NCI-H82 treated with DMSO at 0.1 percent for 48 hours (cell line): ENCODE results near the gene TEX50.
"Not testable (repeated sequence)": the region's sequence is repeated elsewhere in the genome, so short reads cannot be mapped to it uniquely, and the experiment has no call there.

Experiments
- DNase-seq: peaks from one replicate; lab custom pipeline; 2025; ENCODE audit not compliant: unreplicated experiment; lab: John Stamatoyannopoulos, UW

TEX50 gene, protein sequence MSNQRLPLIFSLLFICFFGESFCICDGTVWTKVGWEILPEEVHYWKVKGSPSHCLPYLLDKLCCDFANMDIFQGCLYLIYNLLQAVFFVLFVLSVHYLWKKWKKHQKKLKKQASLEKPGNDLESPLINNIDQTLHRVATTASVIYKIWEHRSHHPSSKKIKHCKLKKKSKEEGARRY

DNA sequence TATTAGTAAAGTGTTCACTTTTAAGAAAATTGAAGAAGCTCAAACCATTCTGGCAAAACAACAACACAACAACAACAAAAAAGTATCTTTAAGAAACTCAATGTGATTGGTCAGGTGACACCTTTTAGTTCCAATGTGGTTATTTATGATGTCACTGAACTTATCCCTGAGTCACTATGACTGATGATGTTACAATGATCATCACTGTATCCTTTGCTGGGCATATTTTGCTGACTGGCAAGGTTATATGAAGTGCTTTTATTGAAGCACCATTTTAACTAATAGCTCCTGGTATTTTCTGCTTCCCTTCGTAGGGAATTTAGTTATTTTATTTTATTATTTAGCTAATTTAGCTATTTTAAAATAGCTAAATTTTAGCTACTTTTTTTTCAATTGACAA is at the start of gene TEX50:
TEX50 (plus strand) TSS at position 223 of the 400 bp plus-strand sequence. CDS start 184 bp downstream, outside the sequence.
- DNase-seq, result no peak

DNA sequence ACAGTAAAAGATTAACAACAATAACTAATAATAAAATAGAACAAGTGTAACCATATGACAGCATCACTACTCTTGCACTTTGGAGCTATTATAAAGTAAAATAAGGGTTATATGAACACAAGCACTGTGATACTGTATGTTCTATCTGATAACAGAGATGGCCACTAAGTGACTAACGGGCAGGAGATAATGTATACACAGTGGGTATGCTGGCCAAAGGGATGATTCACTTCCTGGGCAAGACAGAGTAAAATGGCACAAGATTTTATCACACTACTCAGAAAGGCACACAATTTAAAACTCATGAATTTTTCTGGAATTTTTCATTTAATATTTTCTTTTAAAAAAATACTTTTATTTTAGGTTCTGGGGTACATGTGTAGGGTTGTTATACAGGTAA is 44.6 kb upstream of the TEX50 start:
- DNase-seq, result no peak

DNA sequence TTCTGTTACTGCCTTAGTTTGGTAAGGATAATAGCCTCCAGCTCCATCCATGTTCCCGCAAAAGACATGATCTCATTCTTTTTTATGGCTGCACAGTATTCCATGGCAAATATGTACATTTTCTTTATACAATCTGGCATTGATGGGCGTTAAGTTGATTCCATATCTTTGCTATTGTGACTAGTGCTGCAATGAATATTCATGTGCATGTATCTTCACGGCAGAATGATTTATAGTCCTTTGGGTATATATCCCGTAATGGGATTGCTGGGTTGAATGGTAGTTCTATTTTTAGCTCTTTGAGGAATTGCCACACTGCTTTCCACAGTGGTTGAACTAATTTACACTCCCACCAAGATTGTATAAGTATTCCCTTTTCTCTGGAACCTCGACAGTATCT is 44.0 kb upstream of the TEX50 start:
- DNase-seq, result not testable (repeated sequence)

- no peak for DNase-seq
These were observed 38.9 kb upstream of the TEX50 start for GRCh38 chr1:173596097-173596825.

DNA sequence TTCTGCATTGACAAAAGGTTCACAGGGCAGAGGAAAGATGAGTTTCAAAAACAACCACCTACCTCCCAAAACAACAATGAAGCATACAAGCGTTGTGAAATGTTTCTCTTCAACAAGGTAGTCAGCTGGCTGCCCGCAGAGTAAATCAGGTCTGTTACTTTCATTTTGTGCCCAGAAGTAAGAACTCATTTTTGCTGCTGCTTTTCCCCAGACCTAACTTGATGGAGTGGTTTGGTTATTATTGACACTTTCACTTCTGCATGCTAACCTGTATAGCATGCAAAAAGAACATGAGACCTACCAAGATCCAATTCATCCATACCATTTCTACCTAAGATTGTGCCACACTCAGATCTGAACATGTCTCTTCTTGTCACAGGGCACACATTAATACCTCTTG is 33.5 kb upstream of the TEX50 start:
- no peak for DNase-seq

DNA sequence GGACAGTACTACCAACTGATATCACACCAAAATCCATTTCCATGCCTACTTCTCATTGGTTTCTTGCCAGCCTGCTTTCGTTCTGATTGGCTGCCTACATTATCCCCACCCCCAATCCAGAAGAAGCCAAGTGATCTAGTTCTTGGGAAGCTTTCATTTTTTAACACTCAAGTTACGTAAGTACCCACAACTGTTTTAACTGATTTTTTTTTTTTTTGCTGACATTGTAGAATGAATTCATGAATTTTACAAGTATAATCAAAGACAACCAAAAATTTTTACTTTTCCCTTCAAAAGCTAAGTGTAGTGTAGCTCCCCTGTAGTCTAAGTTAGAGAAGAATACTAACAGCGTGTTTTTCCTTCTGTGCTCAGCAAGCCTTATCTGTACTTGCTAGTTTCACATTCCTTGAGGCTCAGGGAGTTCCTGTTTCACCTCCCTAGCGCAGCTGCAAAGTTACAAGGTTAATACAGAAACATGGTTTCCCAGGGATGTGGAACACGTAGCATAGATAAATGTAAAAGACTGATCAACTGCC is 32.0 kb upstream of the TEX50 start, which contains the start of gene SLC9C2:
SLC9C2 (minus strand) TSS at position 17 of the 536 bp plus-strand sequence. CDS start 1,296 bp downstream, outside the sequence.
- no peak for DNase-seq

DNA sequence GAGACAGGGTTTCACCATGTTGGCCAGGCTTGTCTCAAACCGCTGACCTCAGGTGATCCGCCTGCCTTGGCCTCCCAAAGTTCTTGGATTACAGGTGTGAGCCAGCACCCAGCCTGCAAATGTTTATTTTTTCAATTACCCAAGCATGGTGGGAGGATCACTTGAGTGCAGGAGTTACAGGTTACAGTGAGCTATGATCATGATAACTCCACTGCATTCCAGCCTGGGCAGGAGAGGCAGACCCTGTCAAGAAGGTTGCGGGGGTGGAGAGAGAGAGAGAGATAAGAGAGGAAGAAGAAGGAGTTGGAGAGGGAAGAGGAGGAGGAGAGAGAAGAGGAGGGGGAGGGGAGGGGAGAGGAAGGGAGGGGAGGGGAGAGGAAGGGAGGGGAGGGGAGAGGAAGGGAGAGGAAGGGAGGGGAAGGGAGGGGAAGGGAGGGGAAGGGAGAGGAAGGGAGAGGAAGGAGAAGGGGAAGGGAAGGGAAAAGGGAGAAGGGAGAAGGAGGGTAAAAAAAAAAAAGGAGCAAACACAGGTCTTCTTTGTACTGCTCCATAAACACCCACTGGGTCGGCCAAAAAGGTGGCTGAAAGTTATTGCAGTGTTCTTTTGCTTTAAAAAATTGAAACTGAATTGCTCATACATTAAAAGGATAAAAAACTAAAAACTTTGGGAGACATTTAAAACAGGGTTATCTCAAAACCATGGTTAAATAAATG is 26.5 kb upstream of the TEX50 start:
- DNase-seq, result no peak

- not testable (repeated sequence) for DNase-seq
These were observed 22.1 kb upstream of the TEX50 start for GRCh38 chr1:173613086-173613485.

DNA sequence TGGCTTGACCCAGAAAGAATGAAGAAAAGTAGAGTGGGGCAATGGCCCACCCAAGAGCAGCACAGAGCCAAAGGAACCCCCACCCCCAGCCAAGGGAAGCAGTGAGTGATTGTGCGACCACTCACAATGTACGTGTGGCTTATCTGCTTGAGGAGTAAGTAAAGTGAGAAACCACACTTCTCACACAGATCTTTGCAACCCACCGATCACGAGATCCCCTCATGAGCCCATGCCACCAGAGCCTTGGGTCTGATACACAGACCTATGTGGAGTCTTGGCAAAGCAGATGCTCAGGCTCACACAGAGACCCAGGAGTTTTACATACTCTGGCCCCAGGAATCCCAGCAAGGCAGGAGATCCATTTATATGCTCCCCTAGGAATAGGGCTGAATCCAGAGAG is 18.3 kb upstream of the TEX50 start:
- DNase-seq, result no peak

GRCh38 chr1:173627269-173627668 is 7.9 kb upstream of the TEX50 start:
- no peak for DNase-seq

DNA sequence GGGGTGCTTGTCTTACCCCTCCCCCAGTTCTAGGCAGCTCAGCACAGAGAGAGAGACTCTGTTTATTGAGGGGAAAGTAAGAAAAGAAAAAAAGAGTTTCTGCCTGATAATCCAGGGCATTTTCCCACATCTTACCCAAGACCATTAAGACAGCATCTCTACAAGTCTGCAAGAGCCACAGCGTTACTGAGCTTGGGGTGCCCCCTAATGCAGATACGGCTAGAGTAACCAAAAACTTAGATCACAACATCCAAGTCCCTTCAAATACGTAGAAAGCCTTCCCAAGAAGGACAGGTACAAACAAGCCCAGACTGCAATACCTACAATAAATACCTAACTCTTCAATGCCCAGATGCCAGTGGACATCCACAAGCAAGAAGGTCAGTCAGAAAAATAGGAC is 6.2 kb upstream of the TEX50 start:
- no peak for DNase-seq

GRCh38 chr1:173637236-173638042 is 2.3 kb downstream of the TEX50 start:
- not testable (repeated sequence) for DNase-seq

DNA sequence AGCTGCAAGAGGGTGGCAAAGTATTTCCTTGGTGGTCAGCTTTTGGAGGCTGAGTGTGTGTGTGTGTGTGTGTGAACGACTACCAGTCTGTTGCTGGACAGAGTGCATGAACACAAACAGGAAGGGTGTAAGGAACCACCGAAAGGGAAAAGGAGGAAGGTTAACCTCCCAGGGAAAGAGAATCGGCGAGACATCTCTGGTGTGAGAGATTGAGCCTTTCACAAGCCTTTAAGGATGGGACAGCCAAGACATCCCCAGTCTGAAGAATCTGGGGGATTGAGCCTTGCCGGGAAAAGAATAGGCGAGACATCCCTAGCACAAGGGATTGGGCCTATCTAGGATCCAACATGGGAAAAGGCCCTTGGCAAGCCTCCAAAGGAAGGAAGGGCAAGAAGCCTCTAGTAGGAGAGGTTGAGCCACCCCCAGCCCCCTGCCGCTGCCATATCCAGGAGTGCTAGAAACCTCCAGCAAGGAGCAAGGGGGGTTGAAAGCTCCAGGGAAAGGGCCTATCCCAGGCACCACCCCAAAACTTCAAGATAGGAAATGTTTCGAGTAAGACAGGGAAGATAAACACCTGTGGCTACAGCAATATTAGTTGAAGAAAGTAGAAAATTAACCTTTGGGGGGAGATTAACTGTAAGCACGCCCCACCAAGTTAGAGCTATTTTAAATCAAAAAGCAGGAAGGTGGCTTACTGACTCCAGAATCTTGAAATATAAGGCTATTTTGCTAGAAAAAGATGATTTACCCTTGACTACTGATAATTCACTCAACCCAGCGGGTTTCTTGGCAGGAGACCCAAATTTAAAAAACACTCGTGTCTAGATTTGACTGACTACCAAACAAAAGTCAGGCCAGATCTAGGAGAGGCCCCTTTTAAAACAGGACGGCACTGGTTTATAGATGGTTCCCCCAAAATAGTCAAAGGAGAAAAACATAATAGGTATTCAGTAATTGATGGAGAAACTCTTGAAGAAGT is 3.2 kb downstream of the TEX50 start:
- DNase-seq, result no peak

GRCh38 chr1:173639102-173639501 is 4.0 kb downstream of the TEX50 start:
- DNase-seq, result no peak

- not testable (repeated sequence) for DNase-seq
These were observed 7.5 kb downstream of the TEX50 start for GRCh38 chr1:173642450-173643139.

DNA sequence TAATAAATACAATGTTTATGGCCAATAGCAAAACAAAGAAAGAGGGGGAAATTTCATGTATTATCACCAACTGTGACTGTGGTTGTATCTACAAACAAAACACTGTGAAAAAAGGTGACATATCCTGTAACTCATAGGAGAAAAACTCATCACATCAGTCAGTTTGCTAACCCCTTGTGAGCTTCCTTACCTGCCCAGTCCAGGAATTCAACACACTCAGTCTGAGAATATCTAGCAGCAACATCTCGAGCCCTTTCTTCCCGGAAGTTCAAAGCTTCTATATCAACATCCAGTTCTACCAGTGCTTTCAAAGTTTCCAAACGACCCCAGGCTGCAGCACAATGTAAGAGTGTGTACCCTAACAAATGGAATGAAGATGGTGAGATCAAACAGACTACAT is 11.5 kb downstream of the TEX50 start:
- DNase-seq, result no peak

DNA sequence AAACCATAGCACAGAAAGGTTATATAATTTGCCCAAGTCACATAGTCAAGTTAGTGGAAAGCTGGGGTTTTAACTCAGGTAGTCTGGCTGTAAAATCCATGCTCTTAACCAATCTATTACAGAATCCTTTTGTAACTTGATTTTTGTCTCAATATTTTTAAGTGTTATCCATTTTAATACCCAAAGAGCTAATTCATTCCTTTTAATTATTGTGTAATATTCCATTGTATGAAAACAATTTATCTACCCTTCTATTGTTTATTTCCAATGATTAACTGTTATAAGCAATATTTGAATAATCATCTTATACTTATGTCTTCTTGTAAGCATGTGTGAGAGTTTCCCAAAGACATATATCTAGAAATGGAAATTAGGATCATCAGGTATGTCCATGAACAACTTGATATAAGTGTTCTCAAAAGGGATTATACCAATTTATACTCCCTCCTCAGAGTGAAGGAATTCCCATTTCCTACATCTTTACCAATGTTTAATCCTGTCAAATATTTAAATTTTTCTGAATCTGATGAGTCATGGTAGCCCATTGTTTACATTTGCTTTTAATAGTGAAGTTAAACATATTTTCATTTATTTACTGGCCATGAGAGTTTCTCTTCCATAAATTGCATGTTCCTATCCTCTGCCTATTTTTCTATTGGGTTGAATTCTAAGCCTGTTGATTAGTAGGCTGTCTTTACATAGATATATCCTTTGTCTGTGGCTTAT is 13.9 kb downstream of the TEX50 start:
- DNase-seq, result no peak

GRCh38 chr1:173660306-173660705 is 25.2 kb downstream of the TEX50 start:
- DNase-seq, result peak; percentile 75
